NCI-H2227 treated with DMSO at 0.1 percent for 48 hours (cell line): ENCODE data around the gene SOS1.
A peak's percentile ranks its signal among the peaks of the same experiment; 100 is the strongest.
"Not testable (repeated sequence)": the region's sequence is repeated elsewhere in the genome, so short reads cannot be mapped to it uniquely, and the experiment has no call there.

Experiments
- DNase-seq: peaks from one replicate; lab custom pipeline; 2025; lab: John Stamatoyannopoulos, UW

SOS1 gene

GRCh38 chr2:39120771-39121522 is at the start of gene SOS1:
TSS of gene SOS1 (minus strand) at chr2:39121051. CDS start at chr2:39120422, 629 bp downstream.
- peak; percentile 90 for DNase-seq

- DNase-seq = no peak
Measured at GRCh38 chr2:39164089-39164488, 43.2 kb upstream of the SOS1 start.

GRCh38 chr2:39160982-39161381 is 40.1 kb upstream of the SOS1 start:
- no peak for DNase-seq

- DNase-seq = no peak
Measured at GRCh38 chr2:39159283-39159682, 38.4 kb upstream of the SOS1 start.

- no peak for DNase-seq
Measured at GRCh38 chr2:39158351-39158750, 37.5 kb upstream of the SOS1 start.

GRCh38 chr2:39156846-39157245 is 36.0 kb upstream of the SOS1 start:
- no peak for DNase-seq

GRCh38 chr2:39156107-39156506 is 35.3 kb upstream of the SOS1 start:
- DNase-seq = no peak

GRCh38 chr2:39155573-39155972 is 34.7 kb upstream of the SOS1 start:
- DNase-seq = not testable (repeated sequence)

GRCh38 chr2:39154944-39155343 is 34.1 kb upstream of the SOS1 start:
- no peak for DNase-seq

- no peak for DNase-seq
Measured at GRCh38 chr2:39153312-39153711, 32.5 kb upstream of the SOS1 start.

- no peak for DNase-seq
Measured at GRCh38 chr2:39152504-39152903, 31.7 kb upstream of the SOS1 start.

GRCh38 chr2:39150890-39151497 is 30.1 kb upstream of the SOS1 start:
- no peak for DNase-seq

- no peak for DNase-seq
Measured at GRCh38 chr2:39150102-39150562, 29.3 kb upstream of the SOS1 start.

- DNase-seq = no peak
Measured at GRCh38 chr2:39146630-39147029, 25.8 kb upstream of the SOS1 start.

- no peak for DNase-seq
Measured at GRCh38 chr2:39145906-39146421, 25.1 kb upstream of the SOS1 start.

- DNase-seq = no peak
Measured at GRCh38 chr2:39144416-39144815, 23.6 kb upstream of the SOS1 start.

GRCh38 chr2:39142904-39143605 is 22.2 kb upstream of the SOS1 start:
- no peak for DNase-seq

GRCh38 chr2:39141334-39142271 is 20.8 kb upstream of the SOS1 start:
- DNase-seq = no peak

GRCh38 chr2:39140948-39141333 is 20.1 kb upstream of the SOS1 start:
- not testable (repeated sequence) for DNase-seq

GRCh38 chr2:39140322-39140847 is 19.5 kb upstream of the SOS1 start:
- no peak for DNase-seq

GRCh38 chr2:39139511-39140237 is 18.8 kb upstream of the SOS1 start:
- DNase-seq = no peak
